BE2C (cell line): ENCODE data around the gene OR4E2.

Experiments used
- DNase-seq: peaks from one replicate; pipeline ENCODE4 v3.0.0-alpha.2; 2020
- H3K27me3 ChIP-seq: fragments of 250-450 bp; sonication (Bioruptor Pico); 2 replicates; pipeline ENCODE4 v1.5.1; 2020; ENCODE audit warnings: mild to moderate bottlenecking
- H3K36me3 ChIP-seq: fragments of 250-450 bp; sonication (Bioruptor Pico); 2 replicates; pipeline ENCODE4 v1.5.1; 2020; ENCODE audit warnings: mild to moderate bottlenecking
- H3K4me1 ChIP-seq: fragments of 250-450 bp; sonication (Bioruptor Pico); 2 replicates; pipeline ENCODE4 v1.5.1; 2020
- H3K4me3 ChIP-seq: 2 replicates; pipeline ENCODE4 v1.5.1; 2011; ENCODE audit warnings: low read depth, low read length
- H3K9me3 ChIP-seq: fragments of 250-450 bp; sonication (Bioruptor Pico); 2 replicates; pipeline ENCODE4 v1.5.1; 2020
- CTCF ChIP-seq: IDR thresholded peaks from 2 replicates; pipeline ENCODE4 v1.5.1; 2012; ENCODE audit warnings: mild to moderate bottlenecking, low read depth, low read length

Gene OR4E2

GRCh38 chr14:21714318-21714929 is 60.8 kb downstream of the OR4E2 start:
- Histone ChIP-seq H3K4me1 (no peaks in the 10 kb centered on the region), H3K36me3 (no peaks in the 10 kb centered on the region), H3K27me3 (no peaks in the 10 kb centered on the region), H3K4me3 (no peak overlapping the region), H3K9me3 (no peaks in the 10 kb centered on the region)
- no peak for DNase-seq
- TF ChIP-seq CTCF = no peak
